GM23338 (cell line): ENCODE results near the gene RNU6-7. TPM values are rescaled to one million over a fixed set of nuclear protein-coding genes. Genes with fewer than 3 reads are reported as not detected.

ENCODE experiments used
- ZNF114 ChIP-seq: fragments of 250-450 bp; sonication (Bioruptor Pico); IDR thresholded peaks from 2 replicates; pipeline ENCODE4 v1.5.0; 2020; ENCODE audit warnings: mild to moderate bottlenecking, moderate library complexity
- ZNF331 ChIP-seq: fragments of 250-450 bp; sonication (Bioruptor Pico); IDR thresholded peaks from 2 replicates; pipeline ENCODE4 v1.5.0; 2020; ENCODE audit warnings: low read depth, mild to moderate bottlenecking, moderate library complexity
- polyA plus RNA-seq: library from polyadenylated mRNA; unstranded; fragments of >200 nt; fragmentation: Nextera tagmentation; extraction: Ambion mirVana; gene quantifications from 2 replicates; pipeline ENCODE4 v1.2.1, GENCODE V29; 2016
- small RNA-seq: library from RNA; depleted of rRNA; stranded (forward); fragments of <200 nt; gene quantifications from one replicate; pipeline ENCODE3, GENCODE V24; 2014; ENCODE audit warnings: low replicate concordance
- total RNA-seq: library from RNA; depleted of rRNA; stranded (reverse); fragments of >200 nt; shearing (Covaris generic); gene quantifications from 2 replicates; pipeline ENCODE4 v1.2.3, GENCODE V29; 2014; rRNA removed
- TF ChIP-seq, protein P1 (sequence below), 2 experiments: fragments of 200-600 bp in 1 of 2; sonication (generic) in 1 of 2; conservative IDR thresholded peaks; 2 replicates each; pipeline versions ENCODE4 v1.5.1 to v1.6.1; 2016 to 2017; ENCODE audit warnings: antibody characterized with exemption in 2 of 2, low read depth in 2 of 2, mild to moderate bottlenecking in 2 of 2, moderate library complexity in 1 of 2

RNU6-7 gene
- total and polyA plus RNA-seq, 2 experiments from 2014 or later = 39.1 TPM; not detected in 1

DNA sequence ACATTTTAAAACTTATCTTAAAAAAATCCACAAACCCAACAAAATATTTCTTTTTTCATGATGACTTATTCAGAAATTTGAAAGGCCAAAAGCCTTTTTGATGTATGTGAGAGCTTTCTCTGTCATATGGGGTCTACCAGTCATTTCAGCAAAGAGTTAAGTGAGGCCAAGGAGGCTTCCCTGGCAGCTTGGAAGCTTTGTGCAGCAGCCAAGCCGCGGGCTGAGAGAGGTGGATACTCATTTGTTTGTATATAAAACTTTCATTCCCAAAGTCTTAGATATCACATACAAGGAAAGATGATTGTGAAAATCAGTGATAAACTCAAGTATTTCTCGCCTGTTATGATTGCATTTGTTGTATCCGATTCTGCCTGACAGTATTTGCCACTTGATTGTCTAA, 49.7 kb downstream of the RNU6-7 start (continued):
- TF ChIP-seq, protein P1, sequence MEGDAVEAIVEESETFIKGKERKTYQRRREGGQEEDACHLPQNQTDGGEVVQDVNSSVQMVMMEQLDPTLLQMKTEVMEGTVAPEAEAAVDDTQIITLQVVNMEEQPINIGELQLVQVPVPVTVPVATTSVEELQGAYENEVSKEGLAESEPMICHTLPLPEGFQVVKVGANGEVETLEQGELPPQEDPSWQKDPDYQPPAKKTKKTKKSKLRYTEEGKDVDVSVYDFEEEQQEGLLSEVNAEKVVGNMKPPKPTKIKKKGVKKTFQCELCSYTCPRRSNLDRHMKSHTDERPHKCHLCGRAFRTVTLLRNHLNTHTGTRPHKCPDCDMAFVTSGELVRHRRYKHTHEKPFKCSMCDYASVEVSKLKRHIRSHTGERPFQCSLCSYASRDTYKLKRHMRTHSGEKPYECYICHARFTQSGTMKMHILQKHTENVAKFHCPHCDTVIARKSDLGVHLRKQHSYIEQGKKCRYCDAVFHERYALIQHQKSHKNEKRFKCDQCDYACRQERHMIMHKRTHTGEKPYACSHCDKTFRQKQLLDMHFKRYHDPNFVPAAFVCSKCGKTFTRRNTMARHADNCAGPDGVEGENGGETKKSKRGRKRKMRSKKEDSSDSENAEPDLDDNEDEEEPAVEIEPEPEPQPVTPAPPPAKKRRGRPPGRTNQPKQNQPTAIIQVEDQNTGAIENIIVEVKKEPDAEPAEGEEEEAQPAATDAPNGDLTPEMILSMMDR (conservative IDR thresholded peaks at IDR 0.05; ENCODE audit: low read depth in 2 of 2) = no peak
- no peak for TF ChIP-seq ZNF114 (CRISPR knock-in tag)
- TF ChIP-seq ZNF331 (CRISPR knock-in tag) = no peak

Small RNA genes within 50 kb of the gene (small RNA-seq; reads per million reads assigned to genes)
- not detected for gene RNU6-7
- gene RNU6-8 = 0.10 reads per million

Other genes with a start within 250 kb of the RNU6-7 start
- 68.7 and 72.6 TPM in 2 replicates for gene ARHGAP5, start 124.7 kb upstream of the RNU6-7 start, total RNA-seq
- gene ARHGAP5, start 124.7 kb upstream of the RNU6-7 start, polyA plus RNA-seq = 22.1 and 22.3 TPM in 2 replicates
- not detected in 2 replicates for gene RNU6-8, start 1.2 kb downstream of the RNU6-7 start, total RNA-seq
- gene RNU6-8, start 1.2 kb downstream of the RNU6-7 start, polyA plus RNA-seq = 39.1 TPM in 1 of 2 replicates, not detected in the other
- gene AKAP6, start 127.3 kb downstream of the RNU6-7 start, total RNA-seq = 0.38 and 0.43 TPM in 2 replicates
- gene AKAP6, start 127.3 kb downstream of the RNU6-7 start, polyA plus RNA-seq = 0.16 and 0.42 TPM in 2 replicates